Muscle layer of colon (tissue), 2 donors: ENCODE results near the gene SEMA3E.
"Not testable (repeated sequence)": the region's sequence is repeated elsewhere in the genome, so short reads cannot be mapped to it uniquely, and the experiment has no call there.

ENCODE experiments used
- H3K27ac ChIP-seq: one replicate; pipeline ENCODE4 v1.7.0; 2013; ENCODE audit warnings: low read depth, mild to moderate bottlenecking, low read length, moderate library complexity
- H3K27me3 ChIP-seq, 2 donors: one replicate each; pipeline ENCODE4 v1.7.0; 2013; ENCODE audit warnings: low read length in 2 of 2, mild to moderate bottlenecking in 2 of 2; ENCODE audit not compliant: insufficient read depth in 2 of 2, control insufficient read depth in 1 of 2
- H3K36me3 ChIP-seq: one replicate; pipeline ENCODE4 v1.7.0; 2013; ENCODE audit warnings: mild to moderate bottlenecking, low read length; ENCODE audit not compliant: insufficient read depth
- H3K4me1 ChIP-seq: one replicate; pipeline ENCODE4 v1.7.0; 2013; ENCODE audit warnings: mild to moderate bottlenecking, low read length; ENCODE audit not compliant: insufficient read depth
- H3K4me3 ChIP-seq, 2 donors: one replicate each; pipeline ENCODE4 v1.7.0; 2013; ENCODE audit warnings: low read length in 2 of 2, low read depth in 1 of 2, mild to moderate bottlenecking in 1 of 2, moderate library complexity in 1 of 2
- H3K9ac ChIP-seq: one replicate; pipeline ENCODE4 v1.7.0; 2013; ENCODE audit warnings: low read length
- H3K9me3 ChIP-seq: one replicate; pipeline ENCODE4 v1.7.0; 2013; ENCODE audit warnings: mild to moderate bottlenecking, low read length
- donor health status: abdominal sarcoma.
- donor health status: Adenocarcinoma of cecum.

The SEMA3E gene

DNA sequence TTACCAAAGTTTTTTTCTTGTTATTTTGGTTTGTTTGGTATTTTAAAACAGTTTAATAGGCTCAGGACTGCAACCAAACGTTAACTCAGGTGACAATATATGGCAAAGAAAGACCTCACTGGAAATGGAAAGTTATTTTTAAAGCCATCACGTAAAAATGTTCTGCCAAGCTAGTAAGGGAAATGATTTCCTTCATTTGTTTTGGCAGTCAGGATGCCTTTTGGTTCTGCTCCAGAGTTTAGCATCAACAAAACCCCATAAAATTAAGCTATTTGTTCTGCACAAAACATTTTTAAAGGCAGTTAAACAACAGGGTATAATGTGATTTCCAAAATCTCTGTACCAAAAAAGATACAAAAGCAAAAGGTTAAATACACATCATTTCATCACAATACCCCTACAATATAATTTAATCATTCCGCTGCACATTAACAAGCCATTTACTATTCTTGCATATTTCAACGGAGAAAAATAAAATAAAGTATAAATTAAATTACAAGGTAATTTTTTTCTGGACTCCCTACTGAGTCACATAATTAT is 172.4 kb downstream of the SEMA3E start:
- H3K9ac ChIP-seq = no peak overlapping the region
- H3K27me3 ChIP-seq = no peaks in the 10 kb centered on the region
- H3K4me3 ChIP-seq = no peak overlapping the region
- no peak overlapping the region for H3K27ac ChIP-seq
- no peaks in the 10 kb centered on the region for H3K9me3 ChIP-seq
- H3K36me3 ChIP-seq = no peaks in the 10 kb centered on the region
- no peaks in the 10 kb centered on the region for H3K4me1 ChIP-seq

DNA sequence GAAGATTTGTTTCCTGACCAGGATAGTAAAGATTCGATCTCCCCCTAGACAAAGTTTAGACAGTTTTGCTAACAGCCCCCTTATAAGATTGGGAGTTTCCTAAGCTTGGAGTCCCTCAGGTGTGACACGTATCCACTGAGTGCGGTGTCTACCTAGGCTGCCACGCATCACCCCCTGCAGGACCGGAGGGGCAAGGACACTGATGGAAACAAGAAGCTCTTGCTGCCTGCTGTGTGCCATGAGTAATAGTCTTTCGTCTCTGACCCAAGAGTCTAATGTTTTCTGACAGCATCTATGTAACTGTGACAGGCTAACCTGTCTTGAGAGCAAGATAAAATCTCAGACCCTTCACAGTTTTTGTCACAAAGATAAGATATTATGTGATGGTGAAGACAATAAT is 173.5 kb downstream of the SEMA3E start:
- Histone ChIP-seq H3K4me1 (no peaks in the 10 kb centered on the region), H3K9ac (no peak overlapping the region), H3K27ac (no peak overlapping the region), H3K9me3 (no peaks in the 10 kb centered on the region), H3K36me3 (no peaks in the 10 kb centered on the region), H3K4me3 (no peak overlapping the region), H3K27me3 (no peaks in the 10 kb centered on the region)

DNA sequence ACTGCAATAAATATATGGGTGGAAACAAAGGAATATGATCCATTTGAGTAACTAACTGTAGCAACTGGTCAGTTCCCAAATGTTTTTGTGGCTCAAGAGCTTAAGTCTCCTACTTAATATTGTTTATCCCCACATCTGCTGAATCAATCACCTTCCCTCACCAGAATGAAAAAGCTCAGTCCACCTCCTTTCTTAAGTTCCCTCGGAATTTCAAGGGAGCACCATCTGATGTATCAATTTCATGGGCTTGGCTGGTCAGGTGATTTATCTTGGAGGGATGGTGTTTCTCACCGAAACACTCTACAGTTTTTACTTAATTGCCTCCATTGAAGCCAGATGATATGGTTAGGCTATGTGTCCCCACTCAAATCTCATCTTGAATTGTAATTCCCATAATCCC is 176.6 kb downstream of the SEMA3E start:
- H3K27me3 ChIP-seq = no peaks in the 10 kb centered on the region
- H3K27ac ChIP-seq = no peak overlapping the region
- H3K4me3 ChIP-seq = no peak overlapping the region
- no peak overlapping the region for H3K9ac ChIP-seq
- H3K4me1 ChIP-seq = no peaks in the 10 kb centered on the region
- H3K9me3 ChIP-seq = no peaks in the 10 kb centered on the region
- H3K36me3 ChIP-seq = no peaks in the 10 kb centered on the region

DNA sequence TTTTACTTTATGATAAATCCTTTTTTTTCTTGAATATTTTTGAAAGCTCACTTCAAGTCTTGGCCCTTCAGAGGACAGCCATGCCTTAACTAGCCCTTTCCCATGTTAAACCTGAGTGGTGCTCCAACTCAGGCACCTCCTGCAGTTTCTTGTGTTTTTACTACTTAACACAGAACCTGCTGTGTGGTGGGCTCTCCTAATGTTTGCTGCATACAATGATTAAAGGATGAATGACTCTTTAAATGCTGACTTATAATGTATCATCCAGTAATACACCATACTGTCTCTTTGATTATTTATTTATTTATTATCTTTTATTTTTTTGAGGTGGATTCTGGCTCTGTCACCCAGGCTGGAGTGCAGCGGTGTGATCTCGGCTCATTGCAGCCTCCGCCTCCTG is 179.4 kb downstream of the SEMA3E start:
- Histone ChIP-seq H3K9ac (no peak overlapping the region), H3K9me3 (no peaks in the 10 kb centered on the region), H3K36me3 (no peaks in the 10 kb centered on the region), H3K27ac (no peak overlapping the region), H3K4me1 (no peaks in the 10 kb centered on the region), H3K27me3 (no peaks in the 10 kb centered on the region), H3K4me3 (no peak overlapping the region)

DNA sequence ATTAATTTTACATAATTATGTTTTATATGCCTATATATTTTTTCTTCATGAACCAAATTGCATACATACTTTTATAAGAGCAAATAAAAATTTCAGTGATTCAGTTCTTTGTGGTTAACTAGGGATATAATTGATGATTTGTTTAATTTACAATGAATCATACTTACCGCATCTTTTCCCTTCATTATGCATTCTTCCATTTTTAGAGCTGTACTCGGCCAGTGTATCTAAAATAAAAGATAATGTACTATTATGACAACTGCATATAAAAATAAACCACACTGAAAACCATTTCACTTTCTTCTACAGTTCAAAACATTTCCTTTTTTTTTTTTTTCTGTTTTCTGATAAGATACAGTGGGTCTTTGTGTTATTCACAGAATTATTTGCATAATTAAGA is 179.9 kb downstream of the SEMA3E start:
- Histone ChIP-seq H3K27me3 (no peaks in the 10 kb centered on the region), H3K9ac (no peak overlapping the region), H3K4me3 (no peak overlapping the region), H3K4me1 (no peaks in the 10 kb centered on the region), H3K27ac (no peak overlapping the region), H3K9me3 (no peaks in the 10 kb centered on the region), H3K36me3 (no peaks in the 10 kb centered on the region)

DNA sequence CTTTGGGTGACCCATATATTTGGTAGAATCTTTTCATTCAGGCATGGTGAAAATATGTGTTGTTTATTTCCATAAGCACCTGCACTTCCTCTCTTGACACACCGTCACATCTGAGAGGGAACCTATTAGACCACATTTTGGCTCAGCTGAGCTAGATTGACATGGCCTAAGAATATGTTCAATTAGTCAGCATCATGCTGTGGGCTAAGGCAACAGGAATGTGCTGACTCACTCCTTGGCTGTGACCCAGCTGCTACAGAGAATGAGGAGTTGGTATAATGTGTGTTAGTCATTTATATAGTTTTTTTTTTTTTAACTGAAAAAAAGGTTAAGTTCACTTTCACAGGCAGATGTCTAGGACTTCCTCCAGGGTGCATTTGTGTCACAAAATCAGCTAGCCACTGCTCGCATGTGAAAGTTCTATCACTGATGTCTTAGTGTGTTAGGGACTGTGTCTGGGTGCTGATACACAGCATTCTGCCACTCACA is 180.6 kb downstream of the SEMA3E start:
- Histone ChIP-seq H3K27ac (no peak overlapping the region), H3K36me3 (no peaks in the 10 kb centered on the region), H3K9me3 (no peaks in the 10 kb centered on the region), H3K4me3 (no peak overlapping the region), H3K4me1 (no peaks in the 10 kb centered on the region), H3K9ac (no peak overlapping the region), H3K27me3 (no peaks in the 10 kb centered on the region)

DNA sequence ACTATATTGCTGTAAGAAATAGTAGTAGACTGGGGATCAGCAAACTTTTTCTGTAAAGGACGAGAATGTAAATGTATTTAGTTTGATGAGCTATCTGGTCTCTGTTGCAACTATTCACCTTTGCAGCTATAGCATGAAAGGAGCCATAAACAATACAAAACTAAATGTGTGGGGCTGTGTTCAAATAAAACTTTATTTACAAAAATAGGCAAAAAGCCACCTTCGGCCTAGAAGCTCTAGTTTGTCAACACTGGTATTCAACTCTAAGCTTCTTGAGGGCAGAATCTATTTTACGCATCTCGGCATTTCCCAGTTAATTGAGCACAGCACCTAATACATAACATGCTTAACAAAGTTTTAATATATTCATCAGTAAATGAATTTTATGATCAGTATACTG is 181.4 kb downstream of the SEMA3E start:
- Histone ChIP-seq H3K36me3 (no peaks in the 10 kb centered on the region), H3K9ac (no peak overlapping the region), H3K27ac (no peak overlapping the region), H3K4me1 (no peaks in the 10 kb centered on the region), H3K9me3 (no peaks in the 10 kb centered on the region), H3K4me3 (no peak overlapping the region), H3K27me3 (no peaks in the 10 kb centered on the region)

DNA sequence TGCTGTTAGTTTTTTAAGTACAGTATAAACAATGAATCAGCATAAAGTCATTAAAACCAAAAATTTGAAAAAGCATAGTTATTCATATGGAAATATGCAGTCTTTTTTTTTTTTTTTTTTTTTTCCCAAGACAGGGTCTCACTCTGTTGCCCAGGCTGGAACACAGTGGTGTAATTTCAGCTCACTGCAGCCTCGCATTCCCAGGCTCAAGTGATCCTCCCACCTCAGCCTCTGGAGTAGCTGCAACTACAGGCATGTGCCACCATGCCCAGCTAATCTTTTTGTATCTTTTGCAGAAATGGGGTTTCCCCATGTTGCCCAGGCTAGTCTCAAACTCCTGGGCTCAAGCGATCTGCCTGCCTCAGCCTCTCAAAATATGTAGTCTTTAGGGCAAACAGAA is 182.0 kb downstream of the SEMA3E start:
- Histone ChIP-seq H3K9me3 (no peaks in the 10 kb centered on the region), H3K9ac (no peak overlapping the region), H3K4me1 (no peaks in the 10 kb centered on the region), H3K27ac (no peak overlapping the region), H3K27me3 (no peaks in the 10 kb centered on the region), H3K4me3 (no peak overlapping the region), H3K36me3 (no peaks in the 10 kb centered on the region)

DNA sequence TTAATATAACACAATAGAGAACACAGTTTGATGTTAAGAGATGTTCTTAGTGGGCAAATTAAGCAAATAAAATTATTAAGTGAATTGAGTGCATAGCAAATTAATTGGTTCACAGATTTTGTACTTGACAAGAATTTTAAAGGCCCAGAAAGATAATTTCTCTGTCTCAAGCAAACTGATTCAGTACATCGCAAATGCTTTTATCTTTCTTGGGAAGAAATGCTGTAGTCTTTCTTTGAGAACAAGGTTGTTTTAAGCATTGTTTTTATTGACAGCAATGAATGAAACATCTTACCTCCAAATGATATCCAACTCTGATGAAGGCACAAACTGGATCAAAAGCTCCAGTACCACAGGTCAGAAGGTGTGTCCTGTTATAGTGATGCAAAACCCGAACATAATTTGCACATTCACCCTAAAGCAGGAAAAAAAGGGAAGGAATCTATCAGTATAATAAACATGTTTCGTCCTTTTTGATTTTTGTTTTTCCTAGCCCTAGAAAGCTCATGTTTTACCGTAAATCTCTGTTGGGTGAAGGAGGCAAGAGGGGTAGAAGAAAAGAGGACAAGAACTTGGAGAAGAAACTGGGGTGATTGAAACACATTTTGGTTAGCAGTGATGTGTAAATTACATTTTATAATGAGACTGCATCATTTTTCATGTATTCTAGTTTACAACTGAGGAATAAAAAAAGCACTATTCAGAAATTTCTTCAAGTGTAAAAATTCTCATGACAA is 182.6 kb downstream of the SEMA3E start:
- Histone ChIP-seq H3K4me3 (no peak overlapping the region), H3K36me3 (no peaks in the 10 kb centered on the region), H3K27me3 (no peaks in the 10 kb centered on the region)

DNA sequence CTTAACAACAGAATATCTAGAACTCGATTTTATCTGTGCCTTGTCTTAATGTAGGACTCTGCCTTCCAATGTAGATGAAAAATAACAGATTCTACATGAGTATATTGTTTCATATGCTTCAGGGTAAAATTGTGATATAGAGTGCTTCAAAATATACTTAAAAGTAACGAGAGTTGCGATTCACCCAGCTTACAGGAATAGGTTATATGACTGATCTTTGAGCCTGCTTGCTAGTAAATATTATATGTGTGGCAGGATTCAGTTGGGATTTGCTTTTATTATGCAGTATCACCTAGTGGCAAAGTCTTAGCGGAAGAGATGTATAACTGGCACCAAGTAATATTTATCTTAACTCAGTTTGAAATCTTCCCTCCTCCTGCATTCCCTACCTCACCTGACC is 183.3 kb downstream of the SEMA3E start:
- Histone ChIP-seq H3K27me3 (no peaks in the 10 kb centered on the region), H3K4me3 (no peak overlapping the region), H3K9me3 (no peaks in the 10 kb centered on the region), H3K27ac (no peak overlapping the region), H3K36me3 (no peaks in the 10 kb centered on the region), H3K4me1 (no peaks in the 10 kb centered on the region), H3K9ac (no peak overlapping the region)

More for the DNA sequence above, 182.6 kb downstream of the SEMA3E start:
- Histone ChIP-seq H3K9ac (no peak overlapping the region), H3K9me3 (no peaks in the 10 kb centered on the region), H3K4me1 (no peaks in the 10 kb centered on the region), H3K27ac (no peak overlapping the region)

DNA sequence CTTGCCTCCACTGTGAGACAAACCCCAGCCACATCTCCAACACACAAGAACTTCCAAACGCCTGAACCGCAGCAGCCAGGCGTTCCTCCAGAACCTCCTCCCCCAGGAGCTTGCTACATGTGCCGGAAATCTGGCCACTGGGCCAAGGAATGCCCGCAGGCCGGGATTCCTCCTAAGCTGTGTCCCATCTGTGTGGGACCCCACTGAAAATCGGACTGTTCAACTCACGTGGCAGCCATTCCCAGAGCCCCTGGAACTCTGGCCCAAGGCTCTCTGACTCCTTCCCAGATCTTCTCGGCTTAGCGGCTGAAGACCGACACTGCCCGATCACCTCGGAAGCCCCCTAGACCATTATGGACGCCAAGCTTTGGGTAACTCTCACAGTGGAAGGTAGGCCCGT is 187.1 kb downstream of the SEMA3E start:
- H3K4me3 ChIP-seq, H3K27me3 ChIP-seq, H3K9me3 ChIP-seq, H3K9ac ChIP-seq, H3K4me1 ChIP-seq, H3K27ac ChIP-seq, H3K36me3 ChIP-seq: not testable (repeated sequence)
